DOHH2 (cell line): ENCODE measurements around the gene PTPRT.

Source experiments
- EZH2phosphoT487 ChIP-seq: fragments of 200-600 bp; sonication (generic); IDR thresholded peaks from 2 replicates; pipeline ENCODE4 v1.6.1; 2017; ENCODE audit warnings: borderline replicate concordance, mild to moderate bottlenecking, antibody characterized with exemption, low read length, moderate library complexity, mixed read lengths
- TF ChIP-seq, protein P1 (sequence below): fragments of 200-600 bp; sonication (generic); IDR thresholded peaks from one replicate; pipeline ENCODE4 v1.5.1; 2014; ENCODE audit warnings: antibody characterized with exemption, mild to moderate bottlenecking, low read depth, low read length; ENCODE audit not compliant: poor library complexity, severe bottlenecking

DNA sequence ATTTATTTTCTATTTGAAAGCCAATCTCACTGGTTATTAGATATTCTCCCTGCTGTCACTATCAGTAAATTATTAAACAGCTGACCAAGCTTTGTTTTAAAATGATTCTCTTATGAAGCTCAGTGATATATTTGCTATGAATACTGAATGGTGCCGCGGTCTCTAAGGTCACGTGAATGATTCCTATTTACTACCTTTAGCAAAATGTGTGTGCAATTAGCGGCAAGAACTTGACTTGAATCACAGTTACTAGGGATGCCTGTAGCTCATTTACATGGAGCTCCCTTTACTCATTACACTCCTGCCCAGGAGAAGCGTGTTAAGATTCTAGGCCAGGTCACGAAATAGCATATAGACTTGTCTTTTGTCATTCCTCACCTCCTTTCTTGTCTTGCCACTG lies 12.4 kb upstream of the PTPRT start:
- TF ChIP-seq, protein P1, sequence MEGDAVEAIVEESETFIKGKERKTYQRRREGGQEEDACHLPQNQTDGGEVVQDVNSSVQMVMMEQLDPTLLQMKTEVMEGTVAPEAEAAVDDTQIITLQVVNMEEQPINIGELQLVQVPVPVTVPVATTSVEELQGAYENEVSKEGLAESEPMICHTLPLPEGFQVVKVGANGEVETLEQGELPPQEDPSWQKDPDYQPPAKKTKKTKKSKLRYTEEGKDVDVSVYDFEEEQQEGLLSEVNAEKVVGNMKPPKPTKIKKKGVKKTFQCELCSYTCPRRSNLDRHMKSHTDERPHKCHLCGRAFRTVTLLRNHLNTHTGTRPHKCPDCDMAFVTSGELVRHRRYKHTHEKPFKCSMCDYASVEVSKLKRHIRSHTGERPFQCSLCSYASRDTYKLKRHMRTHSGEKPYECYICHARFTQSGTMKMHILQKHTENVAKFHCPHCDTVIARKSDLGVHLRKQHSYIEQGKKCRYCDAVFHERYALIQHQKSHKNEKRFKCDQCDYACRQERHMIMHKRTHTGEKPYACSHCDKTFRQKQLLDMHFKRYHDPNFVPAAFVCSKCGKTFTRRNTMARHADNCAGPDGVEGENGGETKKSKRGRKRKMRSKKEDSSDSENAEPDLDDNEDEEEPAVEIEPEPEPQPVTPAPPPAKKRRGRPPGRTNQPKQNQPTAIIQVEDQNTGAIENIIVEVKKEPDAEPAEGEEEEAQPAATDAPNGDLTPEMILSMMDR: no peak
- no peak for TF ChIP-seq EZH2phosphoT487
